NCI-H82 treated with DMSO at 0.1 percent for 48 hours (cell line): ENCODE data around the gene BCS1L.

ENCODE experiments used
- DNase-seq: peaks from one replicate; lab custom pipeline; 2025; ENCODE audit not compliant: unreplicated experiment; lab: John Stamatoyannopoulos, UW

Gene BCS1L

DNA sequence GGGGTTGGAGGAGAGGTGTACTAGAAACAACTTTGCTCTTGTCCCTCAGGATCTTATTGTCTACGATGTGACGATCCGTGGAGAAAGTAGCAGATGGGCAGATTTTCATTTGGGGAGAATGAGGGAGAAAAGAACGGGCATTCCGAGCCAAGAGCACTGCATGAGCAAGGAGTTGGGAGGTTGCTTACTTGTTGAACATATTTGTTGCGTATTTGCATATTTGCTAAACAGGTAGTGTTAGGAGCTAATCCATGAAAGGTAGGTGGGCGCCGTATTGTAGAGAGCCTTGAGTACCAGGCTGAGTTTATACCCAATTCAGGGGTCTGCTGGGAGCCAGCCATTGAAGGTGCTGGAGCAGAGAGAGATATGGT, 490 bp downstream of the BCS1L start:
- no peak for DNase-seq

GRCh38 chr2:218662377-218662776, 2.9 kb downstream of the BCS1L start:
- DNase-seq = no peak

DNA sequence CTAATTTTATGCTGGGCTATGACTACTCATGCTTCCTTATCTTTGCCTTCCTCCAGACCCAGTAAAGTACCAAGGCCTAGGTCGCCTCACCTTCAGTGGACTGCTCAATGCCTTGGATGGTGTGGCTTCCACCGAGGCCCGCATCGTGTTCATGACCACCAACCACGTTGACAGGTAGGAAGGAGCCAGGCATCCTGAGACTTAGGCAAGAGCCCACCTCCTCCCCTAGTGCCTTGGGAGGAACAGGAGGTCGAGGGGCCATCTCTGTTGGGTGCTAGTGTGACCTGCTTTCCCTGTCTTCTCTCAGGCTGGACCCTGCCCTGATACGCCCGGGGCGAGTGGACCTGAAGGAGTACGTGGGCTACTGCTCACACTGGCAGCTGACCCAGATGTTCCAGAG, 3.3 kb downstream of the BCS1L start:
- no peak for DNase-seq

DNA sequence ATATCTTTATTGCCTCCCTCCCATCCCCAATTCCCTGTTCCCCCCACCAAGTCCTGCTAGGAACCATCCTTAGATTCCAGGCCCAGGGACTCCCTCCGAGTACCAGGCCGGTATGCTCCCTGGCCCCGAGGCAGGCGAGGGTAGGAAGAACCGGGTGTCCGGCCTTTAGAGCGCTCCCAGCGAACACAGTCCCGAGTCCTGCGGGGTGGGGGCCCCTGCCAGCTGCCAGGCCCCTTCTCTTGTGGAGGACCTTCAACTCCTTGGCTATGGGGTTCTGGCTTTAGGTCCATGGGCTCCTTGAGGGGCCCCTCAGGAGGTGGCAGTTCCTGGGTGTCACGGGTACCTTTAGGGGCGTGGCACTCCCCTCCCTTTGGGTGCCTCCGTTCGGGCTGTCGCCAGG, 4.4 kb downstream of the BCS1L start:
- no peak for DNase-seq

- no peak for DNase-seq
Measured at GRCh38 chr2:218664653-218665052, 5.2 kb downstream of the BCS1L start.

- DNase-seq = no peak
Measured at GRCh38 chr2:218671097-218671653, 11.7 kb downstream of the BCS1L start.

GRCh38 chr2:218671654-218672566, 12.4 kb downstream of the BCS1L start, which contains the start of the genes RNF25 and STK36:
RNF25 (minus strand) TSS chr2:218672002; CDS start chr2:218671970, 32 bp downstream.
STK36 (plus strand) TSS chr2:218672086; CDS start chr2:218672830, 744 bp downstream.
- peak; percentile 61 for DNase-seq

DNA sequence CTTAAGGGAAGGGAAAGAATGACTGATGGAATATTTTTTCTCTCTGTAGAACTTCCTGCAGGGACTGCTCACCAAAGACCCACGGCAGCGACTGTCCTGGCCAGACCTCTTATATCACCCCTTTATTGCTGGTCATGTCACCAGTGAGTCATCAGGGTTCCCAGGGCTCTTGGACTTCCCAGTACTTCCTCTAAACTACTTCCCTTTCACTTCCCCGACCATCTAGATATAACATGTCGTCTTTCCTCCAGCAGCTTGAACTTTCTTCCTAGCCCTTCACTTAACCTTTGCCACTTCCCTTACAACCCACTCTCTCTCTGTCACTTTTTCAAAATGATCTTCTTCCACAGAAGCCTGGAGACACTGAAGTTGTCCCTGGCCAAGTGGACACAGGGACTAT, 19.6 kb downstream of the BCS1L start:
- DNase-seq = no peak

GRCh38 chr2:218680061-218680460, 20.6 kb downstream of the BCS1L start:
- DNase-seq = no peak

DNA sequence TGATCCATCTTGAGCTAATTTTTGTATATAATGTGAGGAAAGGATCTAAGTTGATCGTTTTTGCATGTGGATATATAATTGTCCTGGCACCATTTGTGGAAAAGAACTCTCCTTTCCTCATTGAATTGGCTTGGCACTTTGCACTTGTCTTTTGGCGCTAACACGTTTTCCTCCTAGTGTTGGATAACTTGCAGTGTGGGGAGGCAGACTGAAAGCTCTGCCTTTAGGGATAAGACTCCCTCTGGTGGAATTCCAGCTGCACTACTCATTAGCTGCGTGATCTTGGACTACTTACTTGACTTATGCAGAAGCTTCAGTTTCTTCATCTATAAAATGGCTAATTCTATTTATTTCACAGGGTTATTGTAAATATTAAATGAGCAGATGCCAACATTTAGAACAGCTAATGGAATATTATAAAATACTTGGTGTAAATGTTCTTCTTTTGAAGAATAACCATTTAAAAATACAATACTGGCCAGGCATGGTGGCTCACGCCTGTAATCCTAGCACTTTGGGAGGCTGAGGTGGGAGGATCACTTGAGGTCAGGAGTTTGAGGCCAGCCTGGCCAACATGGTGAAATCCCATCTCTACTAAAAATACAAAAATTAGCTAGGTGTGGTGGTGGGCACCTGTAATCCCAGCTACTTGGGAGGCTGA, 28.0 kb downstream of the BCS1L start:
- peak; percentile 59 for DNase-seq

GRCh38 chr2:218691234-218691633, 31.8 kb downstream of the BCS1L start:
- no peak for DNase-seq

DNA sequence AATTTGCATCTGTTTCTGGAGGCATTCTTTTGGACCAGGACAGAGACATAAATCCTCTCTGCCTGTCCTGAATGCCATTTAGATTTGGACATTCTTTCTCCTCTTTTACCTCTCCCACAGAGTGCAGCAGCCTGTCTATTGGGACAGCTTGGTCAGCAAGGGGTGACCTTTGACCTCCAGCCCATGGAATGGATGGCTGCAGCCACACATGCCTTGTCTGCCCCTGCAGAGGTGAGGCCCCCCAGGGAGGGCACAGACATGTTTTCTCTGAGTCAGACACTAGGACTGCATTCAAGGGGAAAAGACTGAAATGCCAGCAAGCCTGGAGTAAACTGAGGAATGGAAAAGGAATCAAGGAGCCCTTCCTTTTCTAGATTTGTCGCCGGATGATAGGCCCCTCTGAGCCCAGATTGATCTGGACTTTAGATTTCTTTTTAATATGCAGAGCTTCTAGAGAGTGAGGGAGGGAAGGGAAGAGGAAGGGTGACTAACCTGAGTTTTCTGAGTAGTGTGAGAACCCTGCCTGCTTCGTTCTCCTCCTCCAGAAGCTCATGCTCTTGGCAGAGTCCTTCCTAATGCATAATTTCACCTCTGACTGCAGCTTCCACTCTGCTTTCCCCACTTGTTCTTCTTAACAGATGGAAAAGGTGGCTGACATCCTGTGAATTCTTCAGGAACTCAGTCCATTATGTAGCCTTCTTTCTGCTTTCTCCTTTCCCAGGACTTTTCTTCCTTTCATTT, 35.1 kb downstream of the BCS1L start:
- DNase-seq = no peak

DNA sequence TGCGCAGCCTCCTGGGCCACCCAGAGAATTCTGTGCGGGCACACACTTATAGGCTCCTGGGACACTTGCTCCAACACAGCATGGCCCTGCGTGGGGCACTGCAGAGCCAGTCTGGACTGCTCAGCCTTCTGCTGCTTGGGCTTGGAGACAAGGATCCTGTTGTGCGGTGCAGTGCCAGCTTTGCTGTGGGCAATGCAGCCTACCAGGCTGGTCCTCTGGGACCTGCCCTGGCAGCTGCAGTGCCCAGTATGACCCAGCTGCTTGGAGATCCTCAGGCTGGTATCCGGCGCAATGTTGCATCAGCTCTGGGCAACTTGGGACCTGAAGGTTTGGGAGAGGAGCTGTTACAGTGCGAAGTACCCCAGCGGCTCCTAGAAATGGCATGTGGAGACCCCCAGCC, 39.4 kb downstream of the BCS1L start:
- no peak for DNase-seq

DNA sequence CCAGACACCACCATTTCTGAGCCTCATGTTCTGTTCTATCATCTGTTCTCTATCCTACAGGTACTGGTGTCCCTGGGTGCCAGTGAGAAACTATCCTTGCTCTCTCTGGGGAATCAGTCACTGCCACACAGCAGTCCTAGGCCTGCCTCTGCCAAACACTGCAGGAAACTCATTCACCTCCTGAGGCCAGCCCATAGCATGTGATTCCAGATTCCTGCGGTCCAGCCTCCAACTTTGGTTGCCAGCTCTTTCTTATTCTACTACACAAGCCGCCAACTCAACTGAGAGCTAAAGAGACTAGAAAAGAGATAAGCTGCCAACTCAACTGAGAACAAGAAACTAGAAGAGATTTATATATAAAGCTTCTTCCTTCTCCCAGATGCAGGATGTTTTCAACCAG, 42.3 kb downstream of the BCS1L start:
- no peak for DNase-seq

DNA sequence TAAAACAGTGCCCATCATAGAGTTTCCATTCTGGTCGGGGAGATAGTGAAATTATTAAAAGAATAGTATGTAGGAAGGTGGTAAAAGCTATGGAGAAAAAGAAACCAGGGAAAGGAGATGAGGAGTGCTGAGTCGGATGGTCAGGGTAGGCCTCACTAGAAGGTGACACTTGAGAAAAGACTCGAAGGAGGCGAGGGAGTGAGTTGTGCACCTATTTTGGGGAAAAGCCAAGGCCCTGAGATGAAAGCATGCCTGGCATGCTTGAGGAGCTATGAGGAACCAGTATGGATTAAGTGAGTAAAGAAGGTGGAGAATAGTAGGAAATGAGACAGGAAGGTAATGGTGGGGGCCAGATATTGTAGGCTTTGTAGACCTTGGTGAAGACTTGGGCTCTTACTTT, 43.9 kb downstream of the BCS1L start:
- DNase-seq = no peak

GRCh38 chr2:218708086-218708485, 48.6 kb downstream of the BCS1L start:
- no peak for DNase-seq

GRCh38 chr2:218709908-218710307, 50.4 kb downstream of the BCS1L start:
- no peak for DNase-seq

- DNase-seq = no peak
Measured at GRCh38 chr2:218710334-218710686, 50.8 kb downstream of the BCS1L start.

DNA sequence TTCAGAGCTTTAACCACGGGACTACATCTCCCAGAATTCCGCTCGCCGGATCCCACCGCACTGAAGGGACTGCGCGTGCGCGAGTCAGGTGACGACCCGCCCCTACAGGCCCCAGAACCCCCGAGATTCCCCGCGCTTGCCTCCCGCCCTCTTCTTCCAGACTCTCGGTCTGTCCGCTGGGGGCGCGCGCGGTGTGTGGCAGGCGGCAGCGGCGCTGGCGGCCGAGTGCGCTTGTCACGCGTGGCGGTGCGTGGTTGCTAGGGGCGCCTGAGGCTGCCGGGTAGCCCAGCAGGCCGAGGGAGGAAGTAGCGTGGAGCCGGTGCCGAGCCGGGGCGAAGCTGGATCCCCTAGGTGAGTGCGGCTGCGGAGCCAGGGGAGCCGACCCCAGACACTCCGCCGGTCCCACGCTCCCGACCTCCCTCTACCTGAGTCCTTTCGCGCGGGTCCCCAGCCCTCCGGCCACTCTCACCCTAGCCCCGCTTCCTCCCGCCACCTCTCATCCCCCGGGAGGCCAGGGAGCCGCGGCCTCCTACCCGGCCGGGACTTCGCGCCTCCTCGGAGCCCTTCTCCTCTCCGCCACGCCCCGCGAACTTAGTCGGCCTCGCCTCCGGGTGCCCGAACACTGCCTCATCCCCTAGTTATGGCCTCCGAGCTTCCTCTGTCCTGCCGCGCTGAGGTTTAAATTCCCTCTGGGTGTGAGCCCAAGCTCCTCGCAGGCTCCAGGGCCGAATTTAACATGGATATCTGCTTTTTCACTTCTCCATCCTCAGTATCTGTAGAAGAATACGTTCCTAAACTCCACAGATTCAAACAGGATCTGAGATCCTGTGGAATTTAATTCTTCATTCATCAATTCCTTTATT, 51.4 kb downstream of the BCS1L start, which contains the start of gene TTLL4:
TTLL4 (plus strand) TSS at position 149 of the 863 bp plus-strand sequence. CDS start 26,842 bp downstream, outside the sequence.
- DNase-seq = peak; percentile 85

- no peak for DNase-seq
Measured at GRCh38 chr2:218711550-218711929, 52.1 kb downstream of the BCS1L start.
